Natural killer cell (primary cell): Measurements from ENCODE around the gene GALNT9. TPM values are rescaled to one million over a fixed set of nuclear protein-coding genes. Genes with fewer than 3 reads are reported as not detected.

Experiments used
- ATAC-seq, 3 donors: fragments of 150-1000 bp in 2 of 3; fragments of 200-7000 bp in 1 of 3; cut with Tn5 transposase; 1 replicate in 1 of 3; 2 replicates in 2 of 3; pipeline ENCODE4 v1.10.0; 2021; ENCODE audit warnings: mild to moderate bottlenecking in 2 of 3, moderate library complexity in 2 of 3
- DNase-seq, 2 donors: peaks; one replicate each; pipeline versions ENCODE4 v3.0.0 to v3.0.0-alpha.2; 2013 to 2021; ENCODE audit warnings: mixed read lengths in 1 of 2
- H3K27ac ChIP-seq: one replicate; pipeline ENCODE4 v1.5.1; 2013; ENCODE audit warnings: mild to moderate bottlenecking, low read length
- H3K27me3 ChIP-seq: one replicate; pipeline ENCODE4 v1.6.1; 2013; ENCODE audit warnings: low read length; ENCODE audit not compliant: control insufficient read depth, insufficient read depth
- H3K36me3 ChIP-seq: one replicate; pipeline ENCODE4 v1.6.1; 2013; ENCODE audit warnings: low read length; ENCODE audit not compliant: control insufficient read depth, insufficient read depth
- H3K4me1 ChIP-seq: one replicate; pipeline ENCODE4 v1.6.1; 2013; ENCODE audit warnings: low read length; ENCODE audit not compliant: control insufficient read depth, insufficient read depth
- H3K4me3 ChIP-seq: one replicate; pipeline ENCODE4 v1.5.1; 2013; ENCODE audit warnings: low read length
- H3K9me3 ChIP-seq: one replicate; pipeline ENCODE4 v1.6.1; 2013; ENCODE audit warnings: low read length; ENCODE audit not compliant: control insufficient read depth, insufficient read depth
- H3K27ac Mint-ChIP-seq, 2 donors: one replicate each; pipeline ENCODE4 v1.8.0; 2022; ENCODE audit warnings: mild to moderate bottlenecking in 2 of 2, mixed read lengths in 2 of 2, moderate library complexity in 1 of 2
- H3K27me3 Mint-ChIP-seq, 2 donors: one replicate each; pipeline ENCODE4 v1.8.0; 2022; ENCODE audit warnings: low read depth in 2 of 2, mixed read lengths in 2 of 2
- H3K36me3 Mint-ChIP-seq: one replicate; pipeline ENCODE4 v1.8.0; 2022; ENCODE audit warnings: mixed read lengths
- H3K4me1 Mint-ChIP-seq, 2 donors: one replicate each; pipeline ENCODE4 v1.8.0; 2022; ENCODE audit warnings: mixed read lengths in 2 of 2
- H3K4me3 Mint-ChIP-seq: one replicate; pipeline ENCODE4 v1.8.0; 2022; ENCODE audit warnings: mild to moderate bottlenecking, moderate library complexity, mixed read lengths
- H3K9me3 Mint-ChIP-seq, 2 donors: one replicate each; pipeline ENCODE4 v1.8.0; 2022; ENCODE audit warnings: mixed read lengths in 2 of 2
- CTCF ChIP-seq: fragments of 200-600 bp; IDR thresholded peaks from one replicate; pipeline ENCODE4 v1.8.0; 2022; ENCODE audit warnings: antibody characterized with exemption
- WGBS: methylation state at CpG from one replicate; pipeline ENCODE4 v1.1.7; 2013; ENCODE audit warnings: missing lambda C conversion rate; ENCODE audit not compliant: insufficient coverage; 5-methylcytosine and 5-hydroxymethylcytosine counted together
- intact Hi-C: fragments of 100-400 bp; cut with micrococcal nuclease; formaldehyde crosslinking; loops from one replicate; pipeline ENCODE4 v1.14.2; 2022
- total RNA-seq, 4 donors: library from RNA; stranded (reverse); fragments of 120-200 nt in 1 of 4; gene quantifications; one replicate each; pipeline versions ENCODE4 v1.2.3 to v1.2.4, GENCODE V29; 2013 to 2022

Gene GALNT9
- total RNA-seq, 3 donors from 2014 or later (not counting 1 experiment from before 2014, with no cell fraction given), result not detected

GRCh38 chr12:132356691-132357622, 27.6 kb upstream of the GALNT9 start:
- no peak overlapping the region for H3K27ac ChIP-seq
- H3K27me3 ChIP-seq, result no peaks in the 10 kb centered on the region
- no peaks in the 10 kb centered on the region for H3K36me3 Mint-ChIP-seq
- no peaks in the 10 kb centered on the region for H3K9me3 ChIP-seq
- H3K4me3 ChIP-seq, result no peak overlapping the region
- TF ChIP-seq CTCF, result no peak
- no peaks in the 10 kb centered on the region for H3K4me1 Mint-ChIP-seq
- WGBS, result 49% methylated on average over 37 of the region's 37 CpGs
- H3K36me3 ChIP-seq, result no peaks in the 10 kb centered on the region
- no peaks in the 10 kb centered on the region for H3K4me1 ChIP-seq
- no peak overlapping the region for H3K4me3 Mint-ChIP-seq
- peaks cover 0 to 2% of the 10 kb centered on the region in 2 donors for H3K27me3 Mint-ChIP-seq
- H3K9me3 Mint-ChIP-seq, result no peaks in the 10 kb centered on the region
- DNase-seq (no peak), ATAC-seq (no peak)
- no peak overlapping the region for H3K27ac Mint-ChIP-seq
- intact Hi-C loops, result no loop called here

- Histone ChIP-seq H3K36me3 (no peaks in the 10 kb centered on the region), H3K4me3 (no peak overlapping the region), H3K27me3 (no peaks in the 10 kb centered on the region), H3K9me3 (no peaks in the 10 kb centered on the region), H3K4me1 (no peaks in the 10 kb centered on the region), H3K27ac (no peak overlapping the region)
- H3K36me3 Mint-ChIP-seq, result no peaks in the 10 kb centered on the region
- TF ChIP-seq CTCF, result no peak
- DNase-seq (no peak), ATAC-seq (no peak)
- H3K4me1 Mint-ChIP-seq, result no peaks in the 10 kb centered on the region
- 72% methylated on average over 31 of the region's 31 CpGs for WGBS
- intact Hi-C loops, result no loop called here
- H3K27me3 Mint-ChIP-seq, result peaks cover 0 to 2% of the 10 kb centered on the region in 2 donors
- H3K27ac Mint-ChIP-seq, result no peak overlapping the region
- H3K9me3 Mint-ChIP-seq, result no peaks in the 10 kb centered on the region
- no peak overlapping the region for H3K4me3 Mint-ChIP-seq
These were observed 26.6 kb upstream of the GALNT9 start for GRCh38 chr12:132355742-132356681.

- intact Hi-C loops, result no loop called here
- no peak for ATAC-seq
- no peak for DNase-seq
- 90% methylated on average over 34 of the region's 34 CpGs for WGBS
- H3K4me3 Mint-ChIP-seq, result no peak overlapping the region
- TF ChIP-seq CTCF, result no peak
- H3K9me3 ChIP-seq, result no peaks in the 10 kb centered on the region
- H3K4me3 ChIP-seq, result no peak overlapping the region
- no peaks in the 10 kb centered on the region for H3K4me1 Mint-ChIP-seq
- H3K9me3 Mint-ChIP-seq, result no peaks in the 10 kb centered on the region
- H3K36me3 Mint-ChIP-seq, result no peaks in the 10 kb centered on the region
- H3K4me1 ChIP-seq, result no peaks in the 10 kb centered on the region
- no peak overlapping the region for H3K27ac Mint-ChIP-seq
- H3K27ac ChIP-seq, result no peak overlapping the region
- no peaks in the 10 kb centered on the region for H3K36me3 ChIP-seq
- no peaks in the 10 kb centered on the region for H3K27me3 ChIP-seq
- H3K27me3 Mint-ChIP-seq, result peaks cover 0 to 2% of the 10 kb centered on the region in 2 donors
These were observed 25.7 kb upstream of the GALNT9 start for GRCh38 chr12:132354982-132355680.
